Natural killer cell (primary cell): ENCODE measurements around the gene MGMT. TPM values are rescaled to one million over a fixed set of nuclear protein-coding genes. Genes with fewer than 3 reads are reported as not detected.

ENCODE experiments used
- ATAC-seq, 3 donors: fragments of 150-1000 bp in 2 of 3; fragments of 200-7000 bp in 1 of 3; cut with Tn5 transposase; 1 replicate in 1 of 3; 2 replicates in 2 of 3; pipeline ENCODE4 v1.10.0; 2021; ENCODE audit warnings: mild to moderate bottlenecking in 2 of 3, moderate library complexity in 2 of 3
- DNase-seq, 2 donors: peaks; one replicate each; pipeline versions ENCODE4 v3.0.0 to v3.0.0-alpha.2; 2013 to 2021; ENCODE audit warnings: mixed read lengths in 1 of 2
- H3K27ac ChIP-seq: one replicate; pipeline ENCODE4 v1.5.1; 2013; ENCODE audit warnings: mild to moderate bottlenecking, low read length
- H3K27me3 ChIP-seq: one replicate; pipeline ENCODE4 v1.6.1; 2013; ENCODE audit warnings: low read length; ENCODE audit not compliant: control insufficient read depth, insufficient read depth
- H3K36me3 ChIP-seq: one replicate; pipeline ENCODE4 v1.6.1; 2013; ENCODE audit warnings: low read length; ENCODE audit not compliant: control insufficient read depth, insufficient read depth
- H3K4me1 ChIP-seq: one replicate; pipeline ENCODE4 v1.6.1; 2013; ENCODE audit warnings: low read length; ENCODE audit not compliant: control insufficient read depth, insufficient read depth
- H3K4me3 ChIP-seq: one replicate; pipeline ENCODE4 v1.5.1; 2013; ENCODE audit warnings: low read length
- H3K9me3 ChIP-seq: one replicate; pipeline ENCODE4 v1.6.1; 2013; ENCODE audit warnings: low read length; ENCODE audit not compliant: control insufficient read depth, insufficient read depth
- H3K27ac Mint-ChIP-seq, 2 donors: one replicate each; pipeline ENCODE4 v1.8.0; 2022; ENCODE audit warnings: mild to moderate bottlenecking in 2 of 2, mixed read lengths in 2 of 2, moderate library complexity in 1 of 2
- H3K27me3 Mint-ChIP-seq, 2 donors: one replicate each; pipeline ENCODE4 v1.8.0; 2022; ENCODE audit warnings: low read depth in 2 of 2, mixed read lengths in 2 of 2
- H3K36me3 Mint-ChIP-seq: one replicate; pipeline ENCODE4 v1.8.0; 2022; ENCODE audit warnings: mixed read lengths
- H3K4me1 Mint-ChIP-seq, 2 donors: one replicate each; pipeline ENCODE4 v1.8.0; 2022; ENCODE audit warnings: mixed read lengths in 2 of 2
- H3K4me3 Mint-ChIP-seq: one replicate; pipeline ENCODE4 v1.8.0; 2022; ENCODE audit warnings: mild to moderate bottlenecking, moderate library complexity, mixed read lengths
- H3K9me3 Mint-ChIP-seq, 2 donors: one replicate each; pipeline ENCODE4 v1.8.0; 2022; ENCODE audit warnings: mixed read lengths in 2 of 2
- CTCF ChIP-seq: fragments of 200-600 bp; IDR thresholded peaks from one replicate; pipeline ENCODE4 v1.8.0; 2022; ENCODE audit warnings: antibody characterized with exemption
- WGBS: methylation state at CpG from one replicate; pipeline ENCODE4 v1.1.7; 2013; ENCODE audit warnings: missing lambda C conversion rate; ENCODE audit not compliant: insufficient coverage; 5-methylcytosine and 5-hydroxymethylcytosine counted together
- intact Hi-C: fragments of 100-400 bp; cut with micrococcal nuclease; formaldehyde crosslinking; loops from one replicate; pipeline ENCODE4 v1.14.2; 2022
- total RNA-seq, 4 donors: library from RNA; stranded (reverse); fragments of 120-200 nt in 1 of 4; gene quantifications; one replicate each; pipeline versions ENCODE4 v1.2.3 to v1.2.4, GENCODE V29; 2013 to 2022

MGMT gene
- total RNA-seq, 3 donors from 2014 or later (not counting 1 experiment from before 2014, with no cell fraction given) = 16.5 to 19.7 (median 18.8) TPM

- Histone ChIP-seq H3K4me3 (no peak overlapping the region), H3K27ac (no peak overlapping the region), H3K4me1 (no peaks in the 10 kb centered on the region), H3K9me3 (no peaks in the 10 kb centered on the region), H3K36me3 (peaks cover 3% of the 10 kb centered on the region), H3K27me3 (no peaks in the 10 kb centered on the region)
- intact Hi-C loops = no loop called here
- Mint-ChIP-seq H3K4me3 (no peak overlapping the region), H3K27ac (no peak overlapping the region), H3K27me3 (no peaks in the 10 kb centered on the region), H3K4me1 (peaks cover 16 to 20% of the 10 kb centered on the region in 2 donors), H3K36me3 (no peaks in the 10 kb centered on the region), H3K9me3 (no peaks in the 10 kb centered on the region)
- WGBS = 90% methylated on average over 7 of the region's 7 CpGs
- no peak for TF ChIP-seq CTCF
- DNase-seq (no peak), ATAC-seq (no peak)
These were observed 293.4 kb downstream of the MGMT start for GRCh38 chr10:129760416-129760815.

GRCh38 chr10:129761197-129761972 lies 294.3 kb downstream of the MGMT start:
- peaks cover 11 to 15% of the 10 kb centered on the region in 2 donors for H3K4me1 Mint-ChIP-seq
- Histone ChIP-seq H3K27ac (no peak overlapping the region), H3K9me3 (no peaks in the 10 kb centered on the region), H3K4me1 (no peaks in the 10 kb centered on the region), H3K36me3 (peaks cover 3% of the 10 kb centered on the region), H3K4me3 (no peak overlapping the region), H3K27me3 (no peaks in the 10 kb centered on the region)
- ATAC-seq = no peak
- peak in 1 of 2 donors; percentile 9 for DNase-seq
- H3K36me3 Mint-ChIP-seq = no peaks in the 10 kb centered on the region
- H3K9me3 Mint-ChIP-seq = no peaks in the 10 kb centered on the region
- no peak overlapping the region for H3K27ac Mint-ChIP-seq
- no peak for TF ChIP-seq CTCF
- no peak overlapping the region for H3K4me3 Mint-ChIP-seq
- no peaks in the 10 kb centered on the region for H3K27me3 Mint-ChIP-seq
- intact Hi-C loops = no loop called here
- 96% methylated on average over 24 of the region's 24 CpGs for WGBS

GRCh38 chr10:129761981-129762956 lies 295.2 kb downstream of the MGMT start:
- no peaks in the 10 kb centered on the region for H3K9me3 Mint-ChIP-seq
- no peak for TF ChIP-seq CTCF
- no peaks in the 10 kb centered on the region for H3K9me3 ChIP-seq
- H3K27me3 ChIP-seq = no peaks in the 10 kb centered on the region
- DNase-seq (peak in 1 of 2 donors; percentile 3), ATAC-seq (no peak)
- peaks cover 3% of the 10 kb centered on the region for H3K36me3 ChIP-seq
- H3K4me3 ChIP-seq = no peak overlapping the region
- H3K4me3 Mint-ChIP-seq = no peak overlapping the region
- no peaks in the 10 kb centered on the region for H3K36me3 Mint-ChIP-seq
- intact Hi-C loops = no loop called here
- WGBS = 93% methylated on average over 25 of the region's 25 CpGs
- H3K4me1 Mint-ChIP-seq = peaks cover 6 to 11% of the 10 kb centered on the region in 2 donors
- no peak overlapping the region for H3K27ac ChIP-seq
- no peak overlapping the region for H3K27ac Mint-ChIP-seq
- H3K27me3 Mint-ChIP-seq = no peaks in the 10 kb centered on the region
- no peaks in the 10 kb centered on the region for H3K4me1 ChIP-seq
